Breast epithelium (tissue), 4 donors: ENCODE results near the gene ZNF646. TPM values are rescaled to one million over a fixed set of nuclear protein-coding genes. Genes with fewer than 3 reads are reported as not detected.

Experiments
- DNase-seq, 2 donors: peaks; one replicate each; pipeline ENCODE4 v3.0.0-alpha.2; 2019; ENCODE audit warnings: low spot score in 2 of 2
- H3K27ac ChIP-seq, 2 donors: fragments of 200-600 bp; sonication (generic) in 1 of 2; one replicate each; pipeline ENCODE4 v1.5.1; 2016 to 2019; ENCODE audit warnings: mild to moderate bottlenecking in 1 of 2
- H3K27me3 ChIP-seq, 2 donors: fragments of 200-600 bp; sonication (generic) in 1 of 2; one replicate each; pipeline versions ENCODE4 v1.5.1 to v1.6.0; 2017 to 2019; ENCODE audit warnings: control low read depth in 1 of 2, mild to moderate bottlenecking in 1 of 2
- H3K36me3 ChIP-seq: fragments of 200-600 bp; one replicate; pipeline ENCODE4 v1.5.1; 2019
- H3K4me1 ChIP-seq, 2 donors: fragments of 200-600 bp; sonication (generic); one replicate each; pipeline ENCODE4 v1.5.1; 2016 to 2019; ENCODE audit warnings: control low read depth in 1 of 2
- H3K4me3 ChIP-seq, 3 donors: fragments of 200-600 bp; sonication (generic); 1 replicate in 2 of 3; 2 replicates in 1 of 3; pipeline ENCODE4 v1.5.1; 2016 to 2019; ENCODE audit warnings: mild to moderate bottlenecking in 3 of 3, moderate library complexity in 2 of 3
- H3K9me3 ChIP-seq, 2 donors: fragments of 200-600 bp; sonication (generic) in 1 of 2; one replicate each; pipeline ENCODE4 v1.5.1; 2016 to 2019; ENCODE audit warnings: control low read depth in 1 of 2
- POLR2A ChIP-seq: fragments of 450-650 bp; IDR thresholded peaks from one replicate; pipeline ENCODE4 v1.6.1; 2016; ENCODE audit warnings: antibody characterized with exemption, mild to moderate bottlenecking, moderate library complexity
- POLR2AphosphoS5 ChIP-seq, 3 donors: sonication (generic); formaldehyde crosslinking; IDR thresholded peaks; one replicate each; pipeline ENCODE4 v1.6.1; 2017; ENCODE audit warnings: antibody characterized with exemption in 3 of 3
- intact Hi-C: fragments of 100-400 bp; cut with DNase I; formaldehyde crosslinking; loops from one replicate; pipeline ENCODE4 v1.15.1; 2023; ENCODE audit warnings: low total_unique reads
- total RNA-seq, 3 donors: library from RNA; depleted of rRNA; stranded (reverse); fragments of >200 nt; gene quantifications; one replicate each; pipeline ENCODE4 v1.1.0, GENCODE V29; 2016
- TF ChIP-seq, protein P1 (sequence below), 3 donors: fragments of 450-650 bp; IDR thresholded peaks; one replicate each; pipeline ENCODE4 v1.5.1; 2016 to 2017; ENCODE audit warnings: antibody characterized with exemption in 3 of 3, mild to moderate bottlenecking in 3 of 3, moderate library complexity in 3 of 3

ZNF646 gene, protein sequence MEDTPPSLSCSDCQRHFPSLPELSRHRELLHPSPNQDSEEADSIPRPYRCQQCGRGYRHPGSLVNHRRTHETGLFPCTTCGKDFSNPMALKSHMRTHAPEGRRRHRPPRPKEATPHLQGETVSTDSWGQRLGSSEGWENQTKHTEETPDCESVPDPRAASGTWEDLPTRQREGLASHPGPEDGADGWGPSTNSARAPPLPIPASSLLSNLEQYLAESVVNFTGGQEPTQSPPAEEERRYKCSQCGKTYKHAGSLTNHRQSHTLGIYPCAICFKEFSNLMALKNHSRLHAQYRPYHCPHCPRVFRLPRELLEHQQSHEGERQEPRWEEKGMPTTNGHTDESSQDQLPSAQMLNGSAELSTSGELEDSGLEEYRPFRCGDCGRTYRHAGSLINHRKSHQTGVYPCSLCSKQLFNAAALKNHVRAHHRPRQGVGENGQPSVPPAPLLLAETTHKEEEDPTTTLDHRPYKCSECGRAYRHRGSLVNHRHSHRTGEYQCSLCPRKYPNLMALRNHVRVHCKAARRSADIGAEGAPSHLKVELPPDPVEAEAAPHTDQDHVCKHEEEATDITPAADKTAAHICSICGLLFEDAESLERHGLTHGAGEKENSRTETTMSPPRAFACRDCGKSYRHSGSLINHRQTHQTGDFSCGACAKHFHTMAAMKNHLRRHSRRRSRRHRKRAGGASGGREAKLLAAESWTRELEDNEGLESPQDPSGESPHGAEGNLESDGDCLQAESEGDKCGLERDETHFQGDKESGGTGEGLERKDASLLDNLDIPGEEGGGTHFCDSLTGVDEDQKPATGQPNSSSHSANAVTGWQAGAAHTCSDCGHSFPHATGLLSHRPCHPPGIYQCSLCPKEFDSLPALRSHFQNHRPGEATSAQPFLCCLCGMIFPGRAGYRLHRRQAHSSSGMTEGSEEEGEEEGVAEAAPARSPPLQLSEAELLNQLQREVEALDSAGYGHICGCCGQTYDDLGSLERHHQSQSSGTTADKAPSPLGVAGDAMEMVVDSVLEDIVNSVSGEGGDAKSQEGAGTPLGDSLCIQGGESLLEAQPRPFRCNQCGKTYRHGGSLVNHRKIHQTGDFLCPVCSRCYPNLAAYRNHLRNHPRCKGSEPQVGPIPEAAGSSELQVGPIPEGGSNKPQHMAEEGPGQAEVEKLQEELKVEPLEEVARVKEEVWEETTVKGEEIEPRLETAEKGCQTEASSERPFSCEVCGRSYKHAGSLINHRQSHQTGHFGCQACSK (N-terminal part only)
- 10 to 100 TPM; 12.5 to 17.3 (median 13.1) TPM for total RNA-seq

DNA sequence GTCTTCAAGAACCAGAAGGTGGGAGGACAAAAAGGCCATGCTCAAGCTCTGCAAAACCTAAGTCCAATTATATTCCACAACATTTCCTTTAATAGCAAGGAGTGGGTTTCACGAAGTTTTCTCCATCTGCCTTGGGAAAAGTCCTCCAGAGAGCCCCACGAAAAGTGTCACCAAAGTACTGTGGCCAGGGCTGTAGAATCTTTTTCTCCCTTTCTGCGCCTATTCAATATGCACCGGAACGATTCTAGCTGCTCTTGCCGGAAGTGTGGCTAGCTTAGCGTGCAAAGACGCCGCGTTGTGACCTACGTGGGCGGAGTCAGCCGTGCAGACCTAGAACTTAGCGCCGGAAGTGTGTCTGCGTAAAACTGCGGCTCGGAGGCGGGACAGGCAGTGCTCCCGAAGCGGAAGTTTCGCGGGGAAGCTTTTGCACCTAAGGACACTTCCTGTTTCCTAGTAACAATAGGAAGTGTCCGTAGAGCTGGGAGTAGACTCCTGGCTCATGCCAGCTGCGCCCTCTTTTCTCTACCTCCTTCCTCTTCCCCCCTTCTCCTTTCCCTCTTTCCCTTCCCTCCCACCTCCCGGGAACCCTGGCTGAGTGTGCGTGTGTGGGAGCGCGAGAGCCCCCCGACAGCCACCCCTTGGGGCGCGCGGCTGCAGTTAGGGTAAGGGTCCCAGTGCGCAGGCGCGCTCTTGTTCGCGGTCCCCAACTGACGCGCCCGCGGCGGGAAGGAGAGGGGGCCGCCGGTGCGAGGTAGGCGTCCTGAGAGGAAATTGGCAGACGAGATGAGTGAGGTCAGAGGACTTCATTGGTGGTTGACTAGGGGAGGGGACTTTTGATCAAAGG lies at the start of gene ZNF646, which contains the start of gene ZNF668:
Gene ZNF646 (plus strand): TSS at position 453 of the 844 bp plus-strand sequence. CDS start 1,903 bp downstream, outside the sequence.
Gene ZNF668 (minus strand): TSS at position 271 of the 844 bp plus-strand sequence. CDS start 9,781 bp downstream, outside the sequence.
- Histone ChIP-seq H3K27me3 (no peaks in the 10 kb centered on the region), H3K36me3 (no peaks in the 10 kb centered on the region), H3K4me1 (no peaks in the 10 kb centered on the region), H3K27ac (peak within 1 kb of the TSS; percentile 94 to 96), H3K4me3 (peak within 1 kb of the TSS; percentile 93 to 98 (median 97)), H3K9me3 (no peaks in the 10 kb centered on the region)
- intact Hi-C loops = no loop called here
- DNase-seq = peak; percentile 97 to 98
- TF ChIP-seq POLR2A = peak; percentile 62
- peak; percentile 71 to 81 (median 76) for TF ChIP-seq POLR2AphosphoS5 (IDR thresholded peaks at IDR 0.05)
- TF ChIP-seq, protein P1, sequence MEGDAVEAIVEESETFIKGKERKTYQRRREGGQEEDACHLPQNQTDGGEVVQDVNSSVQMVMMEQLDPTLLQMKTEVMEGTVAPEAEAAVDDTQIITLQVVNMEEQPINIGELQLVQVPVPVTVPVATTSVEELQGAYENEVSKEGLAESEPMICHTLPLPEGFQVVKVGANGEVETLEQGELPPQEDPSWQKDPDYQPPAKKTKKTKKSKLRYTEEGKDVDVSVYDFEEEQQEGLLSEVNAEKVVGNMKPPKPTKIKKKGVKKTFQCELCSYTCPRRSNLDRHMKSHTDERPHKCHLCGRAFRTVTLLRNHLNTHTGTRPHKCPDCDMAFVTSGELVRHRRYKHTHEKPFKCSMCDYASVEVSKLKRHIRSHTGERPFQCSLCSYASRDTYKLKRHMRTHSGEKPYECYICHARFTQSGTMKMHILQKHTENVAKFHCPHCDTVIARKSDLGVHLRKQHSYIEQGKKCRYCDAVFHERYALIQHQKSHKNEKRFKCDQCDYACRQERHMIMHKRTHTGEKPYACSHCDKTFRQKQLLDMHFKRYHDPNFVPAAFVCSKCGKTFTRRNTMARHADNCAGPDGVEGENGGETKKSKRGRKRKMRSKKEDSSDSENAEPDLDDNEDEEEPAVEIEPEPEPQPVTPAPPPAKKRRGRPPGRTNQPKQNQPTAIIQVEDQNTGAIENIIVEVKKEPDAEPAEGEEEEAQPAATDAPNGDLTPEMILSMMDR (IDR thresholded peaks at IDR 0.05) = no peak

DNA sequence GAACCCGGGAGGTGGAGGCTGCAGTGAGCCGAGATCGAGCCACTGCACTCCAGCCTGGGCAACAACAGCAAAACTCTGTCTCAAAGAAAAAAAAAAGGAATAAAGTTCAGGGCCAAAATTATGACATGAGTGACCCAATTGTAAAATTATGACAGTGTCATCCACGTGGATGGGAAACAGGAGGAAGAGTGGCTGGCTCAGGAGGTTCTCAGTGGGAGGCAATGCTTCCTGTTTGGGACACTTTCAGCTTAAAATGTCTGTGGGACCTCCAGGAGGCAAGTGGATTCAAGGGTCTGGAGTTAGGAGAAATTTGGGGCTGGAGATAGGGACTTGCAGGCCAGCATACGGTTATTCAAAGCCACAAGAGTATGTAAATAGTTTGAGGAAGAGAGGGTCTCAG lies 48.9 kb upstream of the ZNF646 start:
- Histone ChIP-seq H3K36me3 (no peaks in the 10 kb centered on the region), H3K4me3 (no peak overlapping the region), H3K4me1 (no peaks in the 10 kb centered on the region), H3K27ac (peak overlapping the region in 1 of 2 donors; percentile 19), H3K9me3 (no peaks in the 10 kb centered on the region), H3K27me3 (no peaks in the 10 kb centered on the region)
- intact Hi-C loops = no loop called here
- TF ChIP-seq POLR2A (no peak), POLR2AphosphoS5 (IDR thresholded peaks at IDR 0.05) (no peak)
- TF ChIP-seq, protein P1 (IDR thresholded peaks at IDR 0.05) = no peak
- no peak for DNase-seq

DNA sequence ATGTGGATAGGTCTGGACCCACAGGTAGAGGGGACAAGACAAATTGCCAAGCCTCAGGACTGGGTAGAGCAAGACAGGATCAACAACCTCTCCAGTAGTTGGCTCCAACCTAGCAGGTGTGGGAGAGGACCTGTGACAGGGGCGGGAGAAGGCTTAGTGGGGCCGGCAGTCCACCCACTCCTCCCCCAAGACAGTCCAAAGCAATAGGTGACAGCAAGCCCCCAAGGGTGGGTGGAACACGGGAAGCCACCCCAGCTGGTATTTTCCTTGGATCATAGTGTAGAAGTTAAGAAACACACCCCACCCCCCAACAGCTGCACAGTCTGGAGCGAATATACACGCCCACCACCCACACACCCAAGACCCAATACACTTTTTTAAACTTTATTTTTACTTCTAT lies 45.0 kb upstream of the ZNF646 start:
- intact Hi-C loops = no loop called here
- no peak for TF ChIP-seq POLR2A
- no peak for TF ChIP-seq POLR2AphosphoS5 (IDR thresholded peaks at IDR 0.05)
- TF ChIP-seq, protein P1 (IDR thresholded peaks at IDR 0.05) = no peak

DNA sequence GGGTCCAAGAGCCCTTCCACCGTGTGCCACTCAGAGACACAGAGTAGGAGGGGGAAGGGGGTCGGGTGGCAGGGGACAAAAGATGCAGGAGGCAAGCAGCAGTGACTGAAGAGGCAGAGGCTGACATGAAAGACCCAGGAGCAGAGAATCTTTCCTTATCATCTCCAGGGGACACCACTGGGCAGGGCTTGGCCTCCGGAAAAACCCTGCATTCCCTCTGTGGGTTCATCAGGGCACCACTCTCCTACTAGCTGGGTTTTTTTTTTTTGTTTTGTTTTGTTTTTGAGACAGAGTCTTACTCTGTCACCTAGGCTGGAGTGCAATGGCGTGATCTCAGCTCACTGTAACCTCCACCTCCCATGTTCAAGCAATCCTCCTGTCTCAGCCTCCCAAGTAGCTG lies 42.9 kb upstream of the ZNF646 start:
- TF ChIP-seq, protein P1 (IDR thresholded peaks at IDR 0.05) = no peak
- no peak for TF ChIP-seq POLR2A
- intact Hi-C loops = loop anchor here (10.0 kb wide), 2 partner anchors 86 to 1726 kb away; partner anchors contain the start of gene ORAI3
- Histone ChIP-seq H3K9me3 (no peaks in the 10 kb centered on the region), H3K4me1 (peaks cover 0 to 5% of the 10 kb centered on the region in 2 donors), H3K27ac (peak overlapping the region in 1 of 2 donors; percentile 99), H3K36me3 (no peaks in the 10 kb centered on the region), H3K27me3 (no peaks in the 10 kb centered on the region), H3K4me3 (no peak overlapping the region)
- DNase-seq = no peak

More for the DNA sequence above, 45.0 kb upstream of the ZNF646 start:
- Histone ChIP-seq H3K4me1 (peaks cover 0 to 1% of the 10 kb centered on the region in 2 donors), H3K27me3 (no peaks in the 10 kb centered on the region), H3K9me3 (no peaks in the 10 kb centered on the region), H3K27ac (no peak overlapping the region), H3K36me3 (no peaks in the 10 kb centered on the region), H3K4me3 (no peak overlapping the region)
- DNase-seq = no peak
